ENCODE measurements around the gene ZNF519. TPM values are rescaled to one million over a fixed set of nuclear protein-coding genes. Genes with fewer than 3 reads are reported as not detected.
"Not testable (repeated sequence)": the region's sequence is repeated elsewhere in the genome, so short reads cannot be mapped to it uniquely, and the experiment has no call there.

Gene ZNF519
- total RNA-seq, 5 donors from 2014 or later (not counting 1 experiment from before 2014, with no cell fraction given): 6.1 to 12.3 (median 10.4) TPM

DNA sequence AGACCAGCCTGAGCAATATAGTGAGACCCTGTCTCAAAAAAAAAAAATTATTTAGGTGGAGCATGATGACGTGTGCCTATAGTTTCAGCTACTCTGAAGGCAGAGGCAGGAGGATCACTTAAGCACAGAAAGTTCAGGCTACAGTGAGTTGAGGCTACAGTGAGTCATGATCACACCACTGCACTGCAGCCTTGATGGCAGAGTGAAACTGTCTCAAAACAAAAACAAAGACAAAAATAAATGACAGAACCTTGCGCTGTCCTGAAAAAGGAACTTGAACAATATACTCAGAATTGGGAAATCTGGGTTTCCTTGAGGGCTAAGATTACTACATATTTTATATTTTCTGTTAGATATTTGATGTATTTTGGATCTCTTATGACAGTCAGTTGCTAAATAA is 7.3 kb upstream of the ZNF519 start:
- H3K27me3 Mint-ChIP-seq; ATAC-seq (replicated peaks in 1 of 4); DNase-seq; H3K9me3 Mint-ChIP-seq; H3K36me3 Mint-ChIP-seq; H3K27ac ChIP-seq (ENCODE audit: low read length); H3K36me3 ChIP-seq (ENCODE audit: control insufficient read depth in 2 of 2, extremely low read depth in 1 of 2, insufficient read depth in 1 of 2, low read length in 1 of 2); H3K27me3 ChIP-seq (replicated peaks in 1 of 2; ENCODE audit: control insufficient read depth in 2 of 2, extremely low read depth in 1 of 2, insufficient read depth in 2 of 2, low read length in 1 of 2); H3K4me3 Mint-ChIP-seq; H3K4me1 ChIP-seq (ENCODE audit: control insufficient read depth in 1 of 2, extremely low read depth in 1 of 2, insufficient read depth in 2 of 2, low read length in 2 of 2); POLR2A ChIA-PET; H3K4me1 Mint-ChIP-seq; CTCF ChIA-PET; H3K4me3 ChIP-seq (ENCODE audit: control insufficient read depth in 1 of 2, extremely low read depth in 1 of 2, low read length in 1 of 2); H3K27ac Mint-ChIP-seq; H3K9me3 ChIP-seq: not testable (repeated sequence)
- no CpG with 5 or more reads among the region's 2 CpGs for WGBS (ENCODE audit: insufficient coverage)

DNA sequence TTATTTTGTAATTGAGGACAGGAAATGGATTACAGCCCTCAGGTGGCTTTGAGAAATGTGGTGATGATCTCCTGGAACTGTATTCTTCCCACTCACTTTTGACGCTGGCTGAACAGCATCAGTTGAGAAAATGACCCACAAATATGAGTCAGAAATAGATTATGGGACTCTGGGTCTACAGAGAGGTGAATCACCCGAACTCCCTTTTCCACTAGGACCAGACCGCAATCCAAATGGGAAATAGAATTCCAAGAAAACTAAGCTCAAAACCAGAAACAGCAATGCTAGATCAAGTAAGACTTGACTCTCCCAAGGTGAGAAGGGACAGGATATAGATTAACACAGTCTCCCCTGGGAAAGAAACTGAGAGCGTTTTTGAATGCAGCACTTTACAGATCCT is 5.7 kb upstream of the ZNF519 start:
- ATAC-seq (replicated peaks in 1 of 4); H3K36me3 Mint-ChIP-seq; H3K4me3 Mint-ChIP-seq; H3K4me3 ChIP-seq (ENCODE audit: control insufficient read depth in 1 of 2, extremely low read depth in 1 of 2, low read length in 1 of 2); H3K27me3 ChIP-seq (replicated peaks in 1 of 2; ENCODE audit: control insufficient read depth in 2 of 2, extremely low read depth in 1 of 2, insufficient read depth in 2 of 2, low read length in 1 of 2); H3K4me1 Mint-ChIP-seq; H3K36me3 ChIP-seq (ENCODE audit: control insufficient read depth in 2 of 2, extremely low read depth in 1 of 2, insufficient read depth in 1 of 2, low read length in 1 of 2); CTCF ChIA-PET; H3K27me3 Mint-ChIP-seq; H3K27ac Mint-ChIP-seq; POLR2A ChIA-PET; H3K9me3 Mint-ChIP-seq; H3K4me1 ChIP-seq (ENCODE audit: control insufficient read depth in 1 of 2, extremely low read depth in 1 of 2, insufficient read depth in 2 of 2, low read length in 2 of 2); DNase-seq; H3K27ac ChIP-seq (ENCODE audit: low read length); H3K9me3 ChIP-seq: not testable (repeated sequence)
- no CpG with 5 or more reads among the region's 4 CpGs for WGBS (ENCODE audit: insufficient coverage)

DNA sequence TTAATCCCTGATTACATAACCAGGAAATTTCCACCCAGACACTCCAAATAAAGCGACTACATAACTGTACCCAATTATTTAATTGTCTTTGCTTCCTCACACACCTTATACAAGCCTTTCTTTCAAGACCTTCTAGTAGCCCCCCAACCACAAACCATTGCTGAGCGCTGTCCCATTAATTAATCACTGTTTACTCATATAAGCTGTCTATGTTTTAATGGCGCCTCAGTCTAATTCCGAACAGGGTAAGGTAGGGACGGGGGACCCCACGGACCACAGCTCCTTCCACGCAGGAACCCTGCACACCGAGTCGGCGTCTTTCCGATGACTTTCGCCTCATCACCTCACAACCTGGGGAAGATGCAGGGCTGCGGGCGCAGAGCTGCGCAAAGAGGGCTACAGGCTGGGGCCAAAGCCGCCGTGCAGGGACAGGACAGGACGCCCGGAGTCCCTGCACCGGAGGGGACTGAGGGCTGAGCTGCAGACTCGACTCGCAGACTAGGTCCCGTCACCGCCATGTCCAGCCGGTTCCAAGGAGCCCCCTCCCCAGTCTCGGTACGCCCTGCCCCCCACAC is 452 bp downstream of the ZNF519 start:
- WGBS (ENCODE audit: insufficient coverage): 0% methylated on average over 8 of the region's 27 CpGs
- H3K9me3 ChIP-seq; H3K36me3 Mint-ChIP-seq; DNase-seq; H3K36me3 ChIP-seq (ENCODE audit: control insufficient read depth in 2 of 2, extremely low read depth in 1 of 2, insufficient read depth in 1 of 2, low read length in 1 of 2); CTCF ChIA-PET; H3K27me3 ChIP-seq (replicated peaks in 1 of 2; ENCODE audit: control insufficient read depth in 2 of 2, extremely low read depth in 1 of 2, insufficient read depth in 2 of 2, low read length in 1 of 2); H3K27me3 Mint-ChIP-seq; H3K4me1 ChIP-seq (ENCODE audit: control insufficient read depth in 1 of 2, extremely low read depth in 1 of 2, insufficient read depth in 2 of 2, low read length in 2 of 2); POLR2A ChIA-PET; H3K9me3 Mint-ChIP-seq: not testable (repeated sequence)
- H3K4me1 Mint-ChIP-seq: peaks cover 19 to 28% (median 28%) of the 10 kb centered on the region in 3 donors
- Histone ChIP-seq H3K27ac (ENCODE audit: low read length) (peak overlapping the region; percentile 44), H3K4me3 (ENCODE audit: control insufficient read depth in 1 of 2, extremely low read depth in 1 of 2, low read length in 1 of 2) (peak overlapping the region; percentile 64 to 67)
- peak; percentile 30 to 44 (median 36) for ATAC-seq (replicated peaks in 1 of 4)
- peak overlapping the region; percentile 81 to 86 for H3K27ac Mint-ChIP-seq
- H3K4me3 Mint-ChIP-seq: peak overlapping the region; percentile 90 to 91 (median 91)

DNA sequence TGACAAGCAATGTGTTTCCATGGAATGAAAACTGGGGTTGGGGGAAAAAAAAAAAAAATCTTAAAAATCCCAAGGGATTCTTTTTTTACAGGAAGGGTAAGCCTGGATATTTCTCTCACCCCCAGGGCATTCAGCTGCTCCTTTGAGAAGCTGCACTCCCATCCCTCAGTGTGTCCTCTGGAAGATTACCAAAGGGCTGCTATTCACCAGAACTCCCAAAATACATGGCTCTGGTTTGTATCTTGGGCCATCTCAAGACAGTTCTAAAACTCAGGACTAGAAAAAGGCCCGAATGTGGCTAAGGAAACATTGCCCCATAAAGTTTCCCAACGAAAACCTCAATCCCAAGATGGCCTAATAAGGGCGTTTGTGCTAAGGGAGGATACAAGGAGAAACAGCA is 1.4 kb downstream of the ZNF519 start:
- H3K27ac Mint-ChIP-seq; H3K9me3 Mint-ChIP-seq; H3K4me1 ChIP-seq (ENCODE audit: control insufficient read depth in 1 of 2, extremely low read depth in 1 of 2, insufficient read depth in 2 of 2, low read length in 2 of 2); H3K9me3 ChIP-seq; H3K27ac ChIP-seq (ENCODE audit: low read length); H3K36me3 Mint-ChIP-seq; H3K27me3 Mint-ChIP-seq; H3K36me3 ChIP-seq (ENCODE audit: control insufficient read depth in 2 of 2, extremely low read depth in 1 of 2, insufficient read depth in 1 of 2, low read length in 1 of 2); H3K4me3 ChIP-seq (ENCODE audit: control insufficient read depth in 1 of 2, extremely low read depth in 1 of 2, low read length in 1 of 2); H3K27me3 ChIP-seq (replicated peaks in 1 of 2; ENCODE audit: control insufficient read depth in 2 of 2, extremely low read depth in 1 of 2, insufficient read depth in 2 of 2, low read length in 1 of 2); POLR2A ChIA-PET; DNase-seq; CTCF ChIA-PET; ATAC-seq (replicated peaks in 1 of 4): not testable (repeated sequence)
- WGBS (ENCODE audit: insufficient coverage): no CpG with 5 or more reads among the region's 3 CpGs
- Mint-ChIP-seq H3K4me3 (peak overlapping the region; percentile 34 to 90 (median 45)), H3K4me1 (peaks cover 19 to 28% (median 28%) of the 10 kb centered on the region in 3 donors)

DNA sequence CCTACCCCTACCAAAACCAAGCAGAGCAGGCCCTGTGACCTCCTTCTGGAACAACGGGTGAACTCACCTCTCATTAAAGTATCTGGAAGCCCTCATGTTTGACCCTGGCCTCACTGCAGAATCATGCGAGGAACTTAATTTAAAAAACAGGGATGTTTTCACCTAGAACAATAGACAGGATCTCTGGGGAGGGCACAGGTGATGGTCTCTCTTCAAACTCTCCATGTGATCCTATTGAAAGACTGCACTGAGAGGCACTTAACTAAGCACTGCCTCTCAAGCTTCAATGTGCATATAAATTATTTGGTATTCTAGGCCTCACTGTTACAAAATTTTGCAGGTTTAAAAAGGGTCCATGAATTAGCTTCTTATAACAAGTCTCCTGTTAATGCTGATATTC is 7.5 kb downstream of the ZNF519 start:
- Histone ChIP-seq H3K4me3 (ENCODE audit: control insufficient read depth in 1 of 2, extremely low read depth in 1 of 2, low read length in 1 of 2) (no peak overlapping the region), H3K4me1 (ENCODE audit: control insufficient read depth in 1 of 2, extremely low read depth in 1 of 2, insufficient read depth in 2 of 2, low read length in 2 of 2) (no peaks in the 10 kb centered on the region), H3K27ac (ENCODE audit: low read length) (no peak overlapping the region), H3K27me3 (replicated peaks in 1 of 2; ENCODE audit: control insufficient read depth in 2 of 2, extremely low read depth in 1 of 2, insufficient read depth in 2 of 2, low read length in 1 of 2) (no peaks in the 10 kb centered on the region), H3K9me3 (no peaks in the 10 kb centered on the region), H3K36me3 (ENCODE audit: control insufficient read depth in 2 of 2, extremely low read depth in 1 of 2, insufficient read depth in 1 of 2, low read length in 1 of 2) (peaks cover 0 to 2% of the 10 kb centered on the region in 2 donors)
- ATAC-seq (replicated peaks in 1 of 4) (no peak), DNase-seq (no peak)
- Mint-ChIP-seq H3K27ac (peak overlapping the region in 1 of 2 donors; percentile 28), H3K36me3 (peaks cover 9% of the 10 kb centered on the region), H3K4me3 (no peak overlapping the region), H3K9me3 (no peaks in the 10 kb centered on the region), H3K4me1 (peaks cover 4 to 14% (median 7%) of the 10 kb centered on the region in 3 donors), H3K27me3 (no peaks in the 10 kb centered on the region)
- no CpG with 5 or more reads among the region's 2 CpGs for WGBS (ENCODE audit: insufficient coverage)
- ChIA-PET POLR2A (no interaction called here), CTCF (no interaction called here)

DNA sequence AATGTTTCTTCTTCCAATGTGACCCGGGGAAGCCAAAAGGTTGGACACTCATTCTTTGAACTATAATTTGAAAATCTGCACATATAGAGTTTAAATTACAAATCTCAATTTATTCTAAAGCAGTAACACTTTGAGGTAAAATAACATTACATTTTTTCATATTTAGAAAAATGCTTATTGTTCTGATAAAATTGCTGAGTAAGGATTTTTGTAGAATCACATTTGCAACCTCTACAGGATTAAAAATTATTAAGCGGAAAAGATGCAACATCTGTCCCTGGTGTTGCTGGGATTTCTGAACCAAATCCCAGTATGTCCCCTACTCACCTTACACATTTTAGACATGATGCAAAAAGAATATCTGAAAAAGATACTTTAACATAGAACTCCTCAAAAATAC is 10.1 kb downstream of the ZNF519 start:
- peaks cover 0 to 5% (median 0%) of the 10 kb centered on the region in 3 donors for H3K9me3 Mint-ChIP-seq
- peaks cover 15% of the 10 kb centered on the region for H3K36me3 Mint-ChIP-seq
- CTCF ChIA-PET: no interaction called here

DNA sequence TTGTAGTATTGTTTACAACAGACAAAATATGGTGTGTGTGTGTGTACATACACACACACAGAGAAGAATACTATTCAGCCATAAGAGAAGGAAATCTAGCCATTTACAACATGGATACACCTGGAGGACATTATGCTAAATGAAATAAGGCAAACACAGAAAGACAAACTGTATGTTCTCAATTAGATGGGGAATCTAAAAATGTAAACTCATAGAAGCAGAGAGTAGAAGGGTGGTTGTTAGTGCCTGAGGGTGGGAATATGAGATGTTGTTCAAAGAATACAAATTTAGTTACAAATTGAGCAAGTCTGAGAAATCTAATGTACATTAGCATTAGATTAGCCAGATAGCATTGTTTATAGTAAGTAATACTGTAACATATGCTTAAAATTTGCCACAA is 11.3 kb downstream of the ZNF519 start:
- DNase-seq (no peak), ATAC-seq (replicated peaks in 1 of 4) (no peak)
- Histone ChIP-seq H3K4me3 (ENCODE audit: control insufficient read depth in 1 of 2, extremely low read depth in 1 of 2, low read length in 1 of 2) (no peak overlapping the region), H3K9me3 (no peaks in the 10 kb centered on the region), H3K36me3 (ENCODE audit: control insufficient read depth in 2 of 2, extremely low read depth in 1 of 2, insufficient read depth in 1 of 2, low read length in 1 of 2) (peaks cover 0 to 2% of the 10 kb centered on the region in 2 donors), H3K27me3 (replicated peaks in 1 of 2; ENCODE audit: control insufficient read depth in 2 of 2, extremely low read depth in 1 of 2, insufficient read depth in 2 of 2, low read length in 1 of 2) (no peaks in the 10 kb centered on the region), H3K4me1 (ENCODE audit: control insufficient read depth in 1 of 2, extremely low read depth in 1 of 2, insufficient read depth in 2 of 2, low read length in 2 of 2) (no peaks in the 10 kb centered on the region), H3K27ac (ENCODE audit: low read length) (no peak overlapping the region)
- peaks cover 18% of the 10 kb centered on the region for H3K36me3 Mint-ChIP-seq
- no peak overlapping the region for H3K4me3 Mint-ChIP-seq
- H3K27me3 Mint-ChIP-seq: no peaks in the 10 kb centered on the region
- no peak overlapping the region for H3K27ac Mint-ChIP-seq
- ChIA-PET POLR2A (no interaction called here), CTCF (no interaction called here)
- peaks cover 0 to 11% (median 0%) of the 10 kb centered on the region in 3 donors for H3K9me3 Mint-ChIP-seq
- H3K4me1 Mint-ChIP-seq: peaks cover 0 to 7% (median 0%) of the 10 kb centered on the region in 3 donors

More for the DNA sequence above, 10.1 kb downstream of the ZNF519 start:
- Histone ChIP-seq H3K9me3 (no peaks in the 10 kb centered on the region), H3K4me3 (ENCODE audit: control insufficient read depth in 1 of 2, extremely low read depth in 1 of 2, low read length in 1 of 2) (no peak overlapping the region), H3K27ac (ENCODE audit: low read length) (no peak overlapping the region), H3K36me3 (ENCODE audit: control insufficient read depth in 2 of 2, extremely low read depth in 1 of 2, insufficient read depth in 1 of 2, low read length in 1 of 2) (peaks cover 0 to 2% of the 10 kb centered on the region in 2 donors), H3K4me1 (ENCODE audit: control insufficient read depth in 1 of 2, extremely low read depth in 1 of 2, insufficient read depth in 2 of 2, low read length in 2 of 2) (no peaks in the 10 kb centered on the region), H3K27me3 (replicated peaks in 1 of 2; ENCODE audit: control insufficient read depth in 2 of 2, extremely low read depth in 1 of 2, insufficient read depth in 2 of 2, low read length in 1 of 2) (no peaks in the 10 kb centered on the region)
- whole genome bisulfite sequencing (ENCODE audit: insufficient coverage): no CpG with 5 or more reads among the region's 2 CpGs
- DNase-seq (no peak), ATAC-seq (replicated peaks in 1 of 4) (no peak)
- Mint-ChIP-seq H3K27me3 (no peaks in the 10 kb centered on the region), H3K27ac (no peak overlapping the region), H3K4me1 (peaks cover 0 to 7% (median 0%) of the 10 kb centered on the region in 3 donors), H3K4me3 (no peak overlapping the region)
- POLR2A ChIA-PET: no interaction called here

All from T-cell (primary cell).